WERI-Rb-1 (cell line): Measurements from ENCODE around the gene UBE2S.

ENCODE experiments used
- DNase-seq: peaks from one replicate; pipeline ENCODE4 v3.0.0-alpha.2; 2020
- H3K27ac ChIP-seq: fragments of 250-450 bp; sonication (Bioruptor Pico); 2 replicates; pipeline ENCODE4 v1.5.1; 2020; ENCODE audit warnings: mild to moderate bottlenecking, moderate library complexity
- H3K27me3 ChIP-seq: fragments of 250-450 bp; sonication (Bioruptor Pico); 2 replicates; pipeline ENCODE4 v1.5.1; 2021; ENCODE audit warnings: mild to moderate bottlenecking, low read depth, moderate library complexity; ENCODE audit not compliant: insufficient read depth, severe bottlenecking
- H3K36me3 ChIP-seq: fragments of 250-450 bp; sonication (Bioruptor Pico); 2 replicates; pipeline ENCODE4 v1.5.1; 2020; ENCODE audit warnings: mild to moderate bottlenecking, moderate library complexity
- H3K4me3 ChIP-seq: 2 replicates; pipeline ENCODE4 v1.5.1; 2011; ENCODE audit warnings: low read depth, mild to moderate bottlenecking, control low read depth, low read length
- H3K9me3 ChIP-seq: fragments of 250-450 bp; sonication (Bioruptor Pico); 2 replicates; pipeline ENCODE4 v1.5.1; 2021; ENCODE audit warnings: mild to moderate bottlenecking, moderate library complexity; ENCODE audit not compliant: severe bottlenecking
- CTCF ChIP-seq: IDR thresholded peaks from 2 replicates; pipeline ENCODE4 v1.5.1; 2011; ENCODE audit warnings: low read depth, mild to moderate bottlenecking, control low read depth, inconsistent platforms, low read length

The UBE2S gene

GRCh38 chr19:55365245-55365644 lies 42.3 kb downstream of the UBE2S start:
- no peaks in the 10 kb centered on the region for H3K27me3 ChIP-seq
- TF ChIP-seq CTCF: no peak
- no peaks in the 10 kb centered on the region for H3K9me3 ChIP-seq
- H3K27ac ChIP-seq: no peak overlapping the region
- no peak overlapping the region for H3K4me3 ChIP-seq
- no peak for DNase-seq
- H3K36me3 ChIP-seq: no peaks in the 10 kb centered on the region

DNA sequence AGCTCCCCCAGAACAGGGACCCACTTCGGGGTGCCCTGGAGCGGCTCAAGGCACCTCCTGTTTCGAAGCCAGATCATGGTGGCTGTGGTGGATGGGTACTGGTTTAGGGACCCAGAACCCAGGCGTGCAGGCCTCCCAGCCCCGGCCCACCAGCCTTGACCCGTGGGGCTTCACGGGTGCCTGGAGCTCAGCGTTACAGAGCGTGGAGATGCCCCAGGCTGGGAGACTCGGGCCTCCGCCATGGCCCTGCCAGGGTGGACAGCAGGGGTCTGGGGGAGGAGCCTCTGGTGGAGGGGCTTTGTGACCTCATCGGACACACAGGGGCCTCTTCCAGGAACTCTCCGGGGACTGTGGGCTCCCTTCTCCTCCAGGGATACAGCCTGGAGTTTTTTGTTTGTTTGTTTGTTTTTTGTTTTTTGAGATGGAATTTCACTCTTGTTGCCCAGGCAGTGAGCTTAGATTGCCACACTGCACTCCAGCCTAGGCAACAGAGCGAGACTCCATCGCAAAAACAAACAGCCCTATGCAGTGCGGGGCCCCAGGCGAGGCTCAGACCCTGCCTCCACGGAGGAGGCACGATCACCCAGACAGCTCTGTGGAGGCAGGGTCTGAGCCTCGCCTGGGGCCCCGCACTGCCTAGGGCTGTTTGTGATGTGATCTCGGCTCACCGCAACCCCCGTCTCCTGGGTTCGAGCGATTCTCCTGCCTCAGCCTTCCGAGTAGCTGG lies 44.4 kb downstream of the UBE2S start, which contains the start of gene GARIN5B:
TSS of gene GARIN5B (minus strand) at position 271 of the 727 bp plus-strand sequence. CDS start at position 77, 194 bp downstream.
- no peak for DNase-seq
- no peaks in the 10 kb centered on the region for H3K27me3 ChIP-seq
- no peak within 1 kb of the TSS for H3K27ac ChIP-seq
- H3K4me3 ChIP-seq: no peak within 1 kb of the TSS
- no peaks in the 10 kb centered on the region for H3K9me3 ChIP-seq
- no peaks in the 10 kb centered on the region for H3K36me3 ChIP-seq
- TF ChIP-seq CTCF: no peak

- Histone ChIP-seq H3K36me3 (no peaks in the 10 kb centered on the region), H3K27ac (no peak overlapping the region), H3K9me3 (no peaks in the 10 kb centered on the region), H3K4me3 (no peak overlapping the region), H3K27me3 (no peaks in the 10 kb centered on the region)
- no peak for DNase-seq
- no peak for TF ChIP-seq CTCF
These were observed 45.2 kb downstream of the UBE2S start for GRCh38 chr19:55362174-55362989.

- no peaks in the 10 kb centered on the region for H3K9me3 ChIP-seq
- no peak overlapping the region for H3K4me3 ChIP-seq
- TF ChIP-seq CTCF: no peak
- H3K27me3 ChIP-seq: no peaks in the 10 kb centered on the region
- DNase-seq: no peak
- H3K36me3 ChIP-seq: no peaks in the 10 kb centered on the region
- no peak overlapping the region for H3K27ac ChIP-seq
These were observed 46.7 kb downstream of the UBE2S start for GRCh38 chr19:55360902-55361301.

- no peaks in the 10 kb centered on the region for H3K36me3 ChIP-seq
- no peak overlapping the region for H3K4me3 ChIP-seq
- TF ChIP-seq CTCF: no peak
- no peaks in the 10 kb centered on the region for H3K27me3 ChIP-seq
- no peaks in the 10 kb centered on the region for H3K9me3 ChIP-seq
- no peak overlapping the region for H3K27ac ChIP-seq
- no peak for DNase-seq
These were observed 48.4 kb downstream of the UBE2S start for GRCh38 chr19:55358943-55359908.
